Hepatocyte (in vitro differentiated cells): ENCODE results near the gene TYMS. TPM values are rescaled to one million over a fixed set of nuclear protein-coding genes. Genes with fewer than 3 reads are reported as not detected.

ENCODE experiments used
- DNase-seq: peaks from one replicate; pipeline ENCODE4 v3.0.0-alpha.2; 2016; ENCODE audit warnings: low spot score
- H2AFZ ChIP-seq: fragments of 200-600 bp; sonication (generic); 2 replicates; pipeline ENCODE4 v1.6.0; 2016; ENCODE audit warnings: antibody characterized with exemption, mild to moderate bottlenecking
- H3K27ac ChIP-seq: fragments of 200-600 bp; sonication (generic); 2 replicates; pipeline ENCODE4 v1.5.1; 2016; ENCODE audit warnings: mild to moderate bottlenecking
- H3K27me3 ChIP-seq: fragments of 200-600 bp; sonication (generic); 2 replicates; pipeline ENCODE4 v1.6.1; 2016
- H3K36me3 ChIP-seq: fragments of 200-600 bp; sonication (generic); replicated peaks from 2 replicates; pipeline ENCODE4 v1.5.1; 2016; ENCODE audit warnings: low read depth; ENCODE audit not compliant: insufficient read depth
- H3K4me1 ChIP-seq: fragments of 200-600 bp; sonication (generic); 2 replicates; pipeline ENCODE4 v1.5.1; 2016; ENCODE audit warnings: mild to moderate bottlenecking, moderate library complexity; ENCODE audit not compliant: insufficient read depth
- H3K4me2 ChIP-seq: fragments of 200-600 bp; sonication (generic); 2 replicates; pipeline ENCODE4 v1.6.0; 2016
- H3K4me3 ChIP-seq: fragments of 200-600 bp; sonication (generic); 2 replicates; pipeline ENCODE4 v1.5.1; 2016; ENCODE audit warnings: mild to moderate bottlenecking
- H3K79me2 ChIP-seq: fragments of 200-600 bp; sonication (generic); 2 replicates; pipeline ENCODE4 v1.6.0; 2017; ENCODE audit warnings: mild to moderate bottlenecking
- H3K9me2 ChIP-seq: fragments of 200-600 bp; sonication (generic); replicated peaks from 2 replicates; pipeline ENCODE4 v1.6.0; 2017; ENCODE audit warnings: mild to moderate bottlenecking; ENCODE audit not compliant: insufficient read depth
- H3K9me3 ChIP-seq: fragments of 200-600 bp; sonication (generic); 2 replicates; pipeline ENCODE4 v1.5.1; 2016; ENCODE audit warnings: low read depth, mild to moderate bottlenecking
- H4K20me1 ChIP-seq: fragments of 200-600 bp; sonication (generic); 2 replicates; pipeline ENCODE4 v1.6.0; 2016; ENCODE audit warnings: mild to moderate bottlenecking; ENCODE audit not compliant: insufficient read depth, poor library complexity, severe bottlenecking
- EZH2 ChIP-seq: fragments of 200-600 bp; sonication (generic); IDR thresholded peaks from 2 replicates; pipeline ENCODE4 v1.6.1; 2016; ENCODE audit warnings: antibody characterized with exemption, mild to moderate bottlenecking, borderline replicate concordance
- EZH2phosphoT487 ChIP-seq: fragments of 200-600 bp; sonication (generic); IDR thresholded peaks from one replicate; pipeline ENCODE4 v1.6.1; 2018; ENCODE audit warnings: antibody characterized with exemption, mild to moderate bottlenecking, low read depth, moderate library complexity; ENCODE audit not compliant: unreplicated experiment, severe bottlenecking
- WGBS: methylation state at CpG from one replicate; pipeline ENCODE4 v1.1.6; 2016; ENCODE audit warnings: low lambda C conversion rate; ENCODE audit errors: missing lambda C conversion rate; 5-methylcytosine and 5-hydroxymethylcytosine counted together
- polyA plus RNA-seq: library from polyadenylated mRNA; unstranded; fragments of >200 nt; fragmentation: Nextera tagmentation; extraction: Ambion mirVana; gene quantifications from 2 replicates; pipeline ENCODE4 v1.2.1, GENCODE V29; 2016
- total RNA-seq: library from RNA; depleted of rRNA; stranded (reverse); fragments of >200 nt; gene quantifications from 2 replicates; pipeline ENCODE4 v1.2.3, GENCODE V29; 2014
- TF ChIP-seq, protein P1 (sequence below): fragments of 200-600 bp; sonication (generic); IDR thresholded peaks from 2 replicates; pipeline ENCODE4 v1.5.1; 2016; ENCODE audit warnings: antibody characterized with exemption, mild to moderate bottlenecking; ENCODE audit not compliant: poor library complexity

The TYMS gene
- total and polyA plus RNA-seq, 2 experiments from 2014 or later = 15.1 to 39.8 TPM

- peaks cover 2% of the 10 kb centered on the region for H3K36me3 ChIP-seq
- no peak overlapping the region for H3K4me2 ChIP-seq
- no peaks in the 10 kb centered on the region for H3K27me3 ChIP-seq
- H3K4me1 ChIP-seq = no peaks in the 10 kb centered on the region
- H4K20me1 ChIP-seq = no peaks in the 10 kb centered on the region
- no peak for TF ChIP-seq EZH2
- TF ChIP-seq EZH2phosphoT487 = no peak
- TF ChIP-seq, protein P1, sequence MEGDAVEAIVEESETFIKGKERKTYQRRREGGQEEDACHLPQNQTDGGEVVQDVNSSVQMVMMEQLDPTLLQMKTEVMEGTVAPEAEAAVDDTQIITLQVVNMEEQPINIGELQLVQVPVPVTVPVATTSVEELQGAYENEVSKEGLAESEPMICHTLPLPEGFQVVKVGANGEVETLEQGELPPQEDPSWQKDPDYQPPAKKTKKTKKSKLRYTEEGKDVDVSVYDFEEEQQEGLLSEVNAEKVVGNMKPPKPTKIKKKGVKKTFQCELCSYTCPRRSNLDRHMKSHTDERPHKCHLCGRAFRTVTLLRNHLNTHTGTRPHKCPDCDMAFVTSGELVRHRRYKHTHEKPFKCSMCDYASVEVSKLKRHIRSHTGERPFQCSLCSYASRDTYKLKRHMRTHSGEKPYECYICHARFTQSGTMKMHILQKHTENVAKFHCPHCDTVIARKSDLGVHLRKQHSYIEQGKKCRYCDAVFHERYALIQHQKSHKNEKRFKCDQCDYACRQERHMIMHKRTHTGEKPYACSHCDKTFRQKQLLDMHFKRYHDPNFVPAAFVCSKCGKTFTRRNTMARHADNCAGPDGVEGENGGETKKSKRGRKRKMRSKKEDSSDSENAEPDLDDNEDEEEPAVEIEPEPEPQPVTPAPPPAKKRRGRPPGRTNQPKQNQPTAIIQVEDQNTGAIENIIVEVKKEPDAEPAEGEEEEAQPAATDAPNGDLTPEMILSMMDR = no peak
- peak overlapping the region; percentile 13 for H3K27ac ChIP-seq
- H3K9me3 ChIP-seq = no peaks in the 10 kb centered on the region
- H3K79me2 ChIP-seq = peaks cover 6% of the 10 kb centered on the region
- WGBS = 97% methylated on average over 8 of the region's 8 CpGs
- no peaks in the 10 kb centered on the region for H3K9me2 ChIP-seq
- no peak for DNase-seq
- H2AFZ ChIP-seq = no peak overlapping the region
- H3K4me3 ChIP-seq = no peak overlapping the region
Measured at GRCh38 chr18:669077-669476, 11.6 kb downstream of the TYMS start.

- Histone ChIP-seq H2AFZ (no peak overlapping the region), H3K36me3 (peaks cover 2% of the 10 kb centered on the region), H3K27ac (no peak overlapping the region), H3K9me3 (no peaks in the 10 kb centered on the region), H3K9me2 (no peaks in the 10 kb centered on the region), H3K4me3 (no peak overlapping the region), H3K4me2 (no peak overlapping the region), H3K4me1 (no peaks in the 10 kb centered on the region), H4K20me1 (no peaks in the 10 kb centered on the region), H3K27me3 (no peaks in the 10 kb centered on the region), H3K79me2 (peaks cover 6% of the 10 kb centered on the region)
- TF ChIP-seq, protein P1 = no peak
- no peak for TF ChIP-seq EZH2phosphoT487
- no peak for TF ChIP-seq EZH2
- WGBS = 99% methylated on average over 11 of the region's 11 CpGs
- DNase-seq = no peak
Measured at GRCh38 chr18:670522-670921, 13.1 kb downstream of the TYMS start.

- H3K36me3 ChIP-seq = peaks cover 2% of the 10 kb centered on the region
- no peak overlapping the region for H3K4me2 ChIP-seq
- TF ChIP-seq, protein P1 = no peak
- TF ChIP-seq EZH2phosphoT487 (no peak), EZH2 (no peak)
- H3K9me3 ChIP-seq = no peaks in the 10 kb centered on the region
- WGBS = 92% methylated on average over 1 of the region's 1 CpG
- H3K27ac ChIP-seq = no peak overlapping the region
- H3K79me2 ChIP-seq = peaks cover 2% of the 10 kb centered on the region
- no peaks in the 10 kb centered on the region for H4K20me1 ChIP-seq
- H3K4me1 ChIP-seq = no peaks in the 10 kb centered on the region
- no peaks in the 10 kb centered on the region for H3K9me2 ChIP-seq
- H3K27me3 ChIP-seq = no peaks in the 10 kb centered on the region
- H3K4me3 ChIP-seq = no peak overlapping the region
- no peak overlapping the region for H2AFZ ChIP-seq
- no peak for DNase-seq
Measured at GRCh38 chr18:671405-671804, 14.0 kb downstream of the TYMS start.

DNA sequence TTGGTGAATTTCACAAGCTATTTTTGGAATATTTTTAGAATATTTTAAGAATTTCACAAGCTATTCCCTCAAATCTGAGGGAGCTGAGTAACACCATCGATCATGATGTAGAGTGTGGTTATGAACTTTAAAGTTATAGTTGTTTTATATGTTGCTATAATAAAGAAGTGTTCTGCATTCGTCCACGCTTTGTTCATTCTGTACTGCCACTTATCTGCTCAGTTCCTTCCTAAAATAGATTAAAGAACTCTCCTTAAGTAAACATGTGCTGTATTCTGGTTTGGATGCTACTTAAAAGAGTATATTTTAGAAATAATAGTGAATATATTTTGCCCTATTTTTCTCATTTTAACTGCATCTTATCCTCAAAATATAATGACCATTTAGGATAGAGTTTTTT lies 15.9 kb downstream of the TYMS start:
- Histone ChIP-seq H3K9me2 (no peaks in the 10 kb centered on the region), H3K27me3 (no peaks in the 10 kb centered on the region), H3K4me3 (no peak overlapping the region), H3K36me3 (peaks cover 2% of the 10 kb centered on the region), H3K4me2 (no peak overlapping the region), H3K27ac (no peak overlapping the region), H3K79me2 (no peaks in the 10 kb centered on the region), H2AFZ (no peak overlapping the region), H3K4me1 (no peaks in the 10 kb centered on the region), H4K20me1 (no peaks in the 10 kb centered on the region), H3K9me3 (no peaks in the 10 kb centered on the region)
- TF ChIP-seq EZH2phosphoT487 (no peak), EZH2 (no peak)
- TF ChIP-seq, protein P1 = no peak
- WGBS = 95% methylated on average over 3 of the region's 3 CpGs
- DNase-seq = no peak
